ENCODE data around the gene SNX30.
A peak's percentile ranks its signal among the peaks of the same experiment; 100 is the strongest.

Gene SNX30

DNA sequence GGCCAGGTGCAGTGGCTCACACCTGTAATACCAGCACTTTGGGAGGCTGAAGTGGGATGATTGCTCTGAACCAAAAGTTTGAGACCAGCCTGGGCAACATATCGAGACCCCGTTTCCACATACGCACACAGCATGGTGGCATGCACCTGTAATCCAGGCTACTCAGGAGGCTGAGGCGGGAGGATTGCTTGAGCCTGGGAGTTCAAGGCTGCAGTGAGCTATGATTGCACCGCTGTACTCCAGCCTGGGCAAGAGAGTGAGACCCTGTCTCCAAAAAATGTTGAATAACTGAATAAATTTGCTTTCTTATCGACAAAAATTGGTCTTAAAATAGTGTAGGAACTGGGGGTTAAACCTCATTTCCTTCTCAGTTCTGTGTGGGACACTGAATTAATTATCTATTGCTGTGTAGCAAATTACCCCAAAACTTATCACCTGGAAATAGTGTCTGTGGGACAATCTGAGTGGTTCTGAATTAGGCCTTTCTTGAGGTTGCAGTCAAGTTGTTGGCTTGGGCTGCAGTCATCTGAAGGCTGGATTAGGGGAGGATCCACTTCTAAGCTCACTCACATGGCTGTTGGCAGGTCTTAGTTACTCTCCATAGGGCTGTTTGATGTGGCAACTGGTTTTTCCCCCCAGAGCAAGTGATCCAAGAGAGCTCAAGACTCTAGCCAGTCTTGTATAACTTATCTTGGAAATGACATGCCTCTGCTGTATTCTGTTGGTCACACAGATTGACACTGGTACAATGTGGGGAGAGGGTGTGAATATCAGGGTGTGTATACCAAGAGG lies 2.0 kb downstream of the SNX30 start:
- TF ChIP-seq ZNF274 (IDR thresholded peaks at IDR 0.05; ENCODE audit: low read depth, low read length) (no peak), YY1 (IDR thresholded peaks at IDR 0.05; ENCODE audit: insufficient read depth, insufficient read length) (no peak), SUZ12 (IDR thresholded peaks at IDR 0.05; ENCODE audit: extremely low read depth, insufficient read depth, insufficient read length) (no peak)
- Histone ChIP-seq H3K27me3 (ENCODE audit: insufficient read depth, insufficient read length) (peaks cover 9% of the 10 kb centered on the region), H3K36me3 (ENCODE audit: insufficient read depth, insufficient read length, low read length) (no peaks in the 10 kb centered on the region), H3K9me3 (ENCODE audit: insufficient read depth, low read length) (no peaks in the 10 kb centered on the region), H3K9ac (ENCODE audit: insufficient read length, low read depth) (peak overlapping the region; percentile 83), H3K4me1 (ENCODE audit: insufficient read depth, insufficient read length) (peaks cover 8% of the 10 kb centered on the region), H3K4me3 (ENCODE audit: insufficient read length, low read depth) (no peak overlapping the region)
- DNase-seq (ENCODE audit: low read depth, low spot score), result no peak

- no peaks in the 10 kb centered on the region for H3K36me3 ChIP-seq (ENCODE audit: insufficient read depth, insufficient read length, low read length)
- H3K9me3 ChIP-seq (ENCODE audit: insufficient read depth, low read length), result no peaks in the 10 kb centered on the region
- peaks cover 8% of the 10 kb centered on the region for H3K4me1 ChIP-seq (ENCODE audit: insufficient read depth, insufficient read length)
- no peak for DNase-seq (ENCODE audit: low read depth, low spot score)
- TF ChIP-seq YY1 (IDR thresholded peaks at IDR 0.05; ENCODE audit: insufficient read depth, insufficient read length), result no peak
- no peak for TF ChIP-seq ZNF274 (IDR thresholded peaks at IDR 0.05; ENCODE audit: low read depth, low read length)
- TF ChIP-seq SUZ12 (IDR thresholded peaks at IDR 0.05; ENCODE audit: extremely low read depth, insufficient read depth, insufficient read length), result no peak
- H3K4me3 ChIP-seq (ENCODE audit: insufficient read length, low read depth), result no peak overlapping the region
- H3K9ac ChIP-seq (ENCODE audit: insufficient read length, low read depth), result no peak overlapping the region
- peaks cover 9% of the 10 kb centered on the region for H3K27me3 ChIP-seq (ENCODE audit: insufficient read depth, insufficient read length)
Observed at GRCh38 chr9:112753725-112754124, 3.2 kb downstream of the SNX30 start.

DNA sequence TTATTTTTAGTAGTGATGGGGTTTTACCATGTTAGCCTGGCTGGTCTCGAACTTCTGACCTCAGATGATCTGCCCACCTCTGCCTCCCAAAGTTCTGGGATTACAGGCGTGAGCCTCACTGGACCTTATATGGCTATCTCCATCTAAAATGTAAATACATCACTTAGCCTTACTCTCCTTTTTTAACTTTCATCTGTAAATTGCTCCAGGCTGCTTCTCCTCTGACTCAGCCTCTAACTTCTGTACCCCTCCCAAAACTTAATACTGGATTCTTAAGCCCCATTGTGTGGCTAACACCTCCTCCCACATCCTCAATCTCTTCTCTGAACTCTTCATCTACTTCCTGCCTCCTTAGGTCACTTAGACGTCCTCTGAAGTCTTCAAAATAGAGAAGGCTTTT lies 4.0 kb downstream of the SNX30 start:
- H3K9ac ChIP-seq (ENCODE audit: insufficient read length, low read depth), result no peak overlapping the region
- no peaks in the 10 kb centered on the region for H3K36me3 ChIP-seq (ENCODE audit: insufficient read depth, insufficient read length, low read length)
- H3K27me3 ChIP-seq (ENCODE audit: insufficient read depth, insufficient read length), result peaks cover 3% of the 10 kb centered on the region
- TF ChIP-seq SUZ12 (IDR thresholded peaks at IDR 0.05; ENCODE audit: extremely low read depth, insufficient read depth, insufficient read length) (no peak), ZNF274 (IDR thresholded peaks at IDR 0.05; ENCODE audit: low read depth, low read length) (no peak), YY1 (IDR thresholded peaks at IDR 0.05; ENCODE audit: insufficient read depth, insufficient read length) (no peak)
- H3K9me3 ChIP-seq (ENCODE audit: insufficient read depth, low read length), result no peaks in the 10 kb centered on the region
- peak; percentile 71 for DNase-seq (ENCODE audit: low read depth, low spot score)
- peaks cover 8% of the 10 kb centered on the region for H3K4me1 ChIP-seq (ENCODE audit: insufficient read depth, insufficient read length)
- H3K4me3 ChIP-seq (ENCODE audit: insufficient read length, low read depth), result no peak overlapping the region

DNA sequence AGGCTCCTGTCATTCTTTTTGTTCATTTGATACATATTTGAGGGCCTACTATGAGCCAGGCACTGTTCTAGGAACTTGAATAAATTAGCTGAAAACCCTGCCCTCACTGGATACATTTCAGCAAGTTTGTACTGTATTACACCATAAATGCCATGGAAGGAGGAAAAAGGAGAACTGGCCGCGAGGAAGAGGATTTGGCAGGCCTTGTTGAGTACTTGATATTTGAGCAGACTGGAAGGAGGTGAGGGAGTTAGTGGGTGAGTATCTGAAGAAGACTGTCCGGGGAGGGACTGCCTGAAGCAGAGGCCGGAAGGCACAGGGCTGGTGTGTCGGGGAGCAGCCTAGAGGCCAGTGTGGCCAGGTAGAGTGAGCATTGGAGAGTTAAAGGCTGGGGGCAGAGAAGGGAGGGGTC lies 4.5 kb downstream of the SNX30 start:
- TF ChIP-seq ZNF274 (IDR thresholded peaks at IDR 0.05; ENCODE audit: low read depth, low read length), result no peak
- TF ChIP-seq YY1 (IDR thresholded peaks at IDR 0.05; ENCODE audit: insufficient read depth, insufficient read length), result no peak
- TF ChIP-seq SUZ12 (IDR thresholded peaks at IDR 0.05; ENCODE audit: extremely low read depth, insufficient read depth, insufficient read length), result no peak
- Histone ChIP-seq H3K4me1 (ENCODE audit: insufficient read depth, insufficient read length) (peaks cover 7% of the 10 kb centered on the region), H3K9ac (ENCODE audit: insufficient read length, low read depth) (peak overlapping the region; percentile 12), H3K4me3 (ENCODE audit: insufficient read length, low read depth) (no peak overlapping the region), H3K9me3 (ENCODE audit: insufficient read depth, low read length) (no peaks in the 10 kb centered on the region), H3K27me3 (ENCODE audit: insufficient read depth, insufficient read length) (peaks cover 2% of the 10 kb centered on the region), H3K36me3 (ENCODE audit: insufficient read depth, insufficient read length, low read length) (no peaks in the 10 kb centered on the region)
- no peak for DNase-seq (ENCODE audit: low read depth, low spot score)

DNA sequence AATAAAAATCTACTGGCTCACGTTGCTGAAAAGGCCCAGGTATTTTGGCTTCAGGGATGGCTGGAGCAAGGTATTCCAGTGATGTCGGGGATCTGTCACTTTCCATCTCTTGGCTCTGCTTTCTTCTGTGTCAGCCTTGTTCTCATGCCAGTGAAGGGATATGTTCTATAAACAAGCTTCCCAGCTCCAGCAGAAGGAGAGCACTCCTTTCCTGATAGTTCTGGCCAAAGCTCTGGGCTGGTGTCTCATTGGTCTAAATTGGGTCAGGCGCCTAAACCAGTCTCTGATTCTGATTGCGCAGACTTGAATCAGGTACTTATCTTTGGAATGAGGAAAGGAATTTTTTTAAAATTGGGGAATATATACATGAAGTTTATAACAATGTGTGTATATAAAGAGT lies 5.1 kb downstream of the SNX30 start:
- no peak overlapping the region for H3K9ac ChIP-seq (ENCODE audit: insufficient read length, low read depth)
- H3K4me1 ChIP-seq (ENCODE audit: insufficient read depth, insufficient read length), result peaks cover 6% of the 10 kb centered on the region
- H3K9me3 ChIP-seq (ENCODE audit: insufficient read depth, low read length), result no peaks in the 10 kb centered on the region
- no peak overlapping the region for H3K4me3 ChIP-seq (ENCODE audit: insufficient read length, low read depth)
- TF ChIP-seq YY1 (IDR thresholded peaks at IDR 0.05; ENCODE audit: insufficient read depth, insufficient read length), result no peak
- TF ChIP-seq SUZ12 (IDR thresholded peaks at IDR 0.05; ENCODE audit: extremely low read depth, insufficient read depth, insufficient read length), result no peak
- TF ChIP-seq ZNF274 (IDR thresholded peaks at IDR 0.05; ENCODE audit: low read depth, low read length), result no peak
- H3K27me3 ChIP-seq (ENCODE audit: insufficient read depth, insufficient read length), result no peaks in the 10 kb centered on the region
- no peak for DNase-seq (ENCODE audit: low read depth, low spot score)
- no peaks in the 10 kb centered on the region for H3K36me3 ChIP-seq (ENCODE audit: insufficient read depth, insufficient read length, low read length)

DNA sequence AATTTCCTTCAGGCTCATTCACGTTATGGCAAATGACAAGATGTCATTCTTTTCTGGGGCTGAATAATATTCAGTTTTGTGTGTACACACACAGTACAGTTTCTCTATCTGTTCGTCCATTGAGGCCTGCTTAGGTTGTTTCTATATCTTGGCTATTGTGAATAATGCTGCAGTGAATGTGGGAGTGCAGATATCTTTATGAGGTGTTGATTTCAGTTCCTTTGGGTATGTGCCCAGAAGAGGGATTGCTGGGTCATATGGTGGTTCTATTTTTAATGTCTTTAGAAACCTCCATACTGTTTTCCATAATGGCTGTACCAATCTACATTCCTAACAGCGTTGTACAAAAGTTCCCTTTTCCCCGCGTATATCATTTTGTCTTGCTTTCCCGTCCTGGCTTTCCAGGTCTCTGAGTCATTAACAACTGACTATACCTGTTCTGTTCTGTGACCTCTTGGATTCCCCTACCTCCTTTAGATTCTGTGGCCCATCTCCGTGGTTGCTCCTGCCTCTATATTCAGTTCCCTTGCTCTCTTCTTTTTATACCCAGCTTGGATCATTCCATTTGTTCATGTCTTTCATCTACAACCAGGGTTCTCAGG lies 6.8 kb downstream of the SNX30 start:
- no peaks in the 10 kb centered on the region for H3K27me3 ChIP-seq (ENCODE audit: insufficient read depth, insufficient read length)
- no peak for TF ChIP-seq ZNF274 (IDR thresholded peaks at IDR 0.05; ENCODE audit: low read depth, low read length)
- peaks cover 6% of the 10 kb centered on the region for H3K4me1 ChIP-seq (ENCODE audit: insufficient read depth, insufficient read length)
- no peak overlapping the region for H3K4me3 ChIP-seq (ENCODE audit: insufficient read length, low read depth)
- H3K9me3 ChIP-seq (ENCODE audit: insufficient read depth, low read length), result no peaks in the 10 kb centered on the region
- no peak overlapping the region for H3K9ac ChIP-seq (ENCODE audit: insufficient read length, low read depth)
- DNase-seq (ENCODE audit: low read depth, low spot score), result no peak
- H3K36me3 ChIP-seq (ENCODE audit: insufficient read depth, insufficient read length, low read length), result no peaks in the 10 kb centered on the region

- no peak for TF ChIP-seq SUZ12 (IDR thresholded peaks at IDR 0.05; ENCODE audit: extremely low read depth, insufficient read depth, insufficient read length)
- no peak for TF ChIP-seq YY1 (IDR thresholded peaks at IDR 0.05; ENCODE audit: insufficient read depth, insufficient read length)
- TF ChIP-seq ZNF274 (IDR thresholded peaks at IDR 0.05; ENCODE audit: low read depth, low read length), result no peak
- Histone ChIP-seq H3K4me3 (ENCODE audit: insufficient read length, low read depth) (no peak overlapping the region), H3K36me3 (ENCODE audit: insufficient read depth, insufficient read length, low read length) (no peaks in the 10 kb centered on the region), H3K27me3 (ENCODE audit: insufficient read depth, insufficient read length) (no peaks in the 10 kb centered on the region), H3K4me1 (ENCODE audit: insufficient read depth, insufficient read length) (peaks cover 6% of the 10 kb centered on the region), H3K9me3 (ENCODE audit: insufficient read depth, low read length) (no peaks in the 10 kb centered on the region), H3K9ac (ENCODE audit: insufficient read length, low read depth) (no peak overlapping the region)
- DNase-seq (ENCODE audit: low read depth, low spot score), result no peak
Observed at GRCh38 chr9:112757940-112758339, 7.4 kb downstream of the SNX30 start.
